NCI-H446 treated with DMSO at 0.1 percent for 48 hours (cell line): ENCODE results near the gene CENPQ.
A peak's percentile ranks its signal among the peaks of the same experiment; 100 is the strongest.

ENCODE experiments used
- DNase-seq: peaks from one replicate; lab custom pipeline; 2025; lab: John Stamatoyannopoulos, UW

CENPQ gene

GRCh38 chr6:49504666-49505065 lies 41.5 kb downstream of the CENPQ start:
- no peak for DNase-seq

- DNase-seq, result no peak
These were observed 43.5 kb downstream of the CENPQ start for GRCh38 chr6:49506569-49507111.

- no peak for DNase-seq
These were observed 46.2 kb downstream of the CENPQ start for GRCh38 chr6:49509342-49509741.

GRCh38 chr6:49513153-49513989 lies 50.2 kb downstream of the CENPQ start:
- no peak for DNase-seq

GRCh38 chr6:49514571-49515484 lies 51.7 kb downstream of the CENPQ start:
- no peak for DNase-seq

- no peak for DNase-seq
These were observed 52.4 kb downstream of the CENPQ start for GRCh38 chr6:49515485-49516146.

- no peak for DNase-seq
These were observed 53.0 kb downstream of the CENPQ start for GRCh38 chr6:49516147-49516505.

GRCh38 chr6:49517919-49518318 lies 54.7 kb downstream of the CENPQ start:
- no peak for DNase-seq

GRCh38 chr6:49519660-49520059 lies 56.5 kb downstream of the CENPQ start:
- DNase-seq, result no peak

GRCh38 chr6:49522710-49523593 lies 59.8 kb downstream of the CENPQ start:
- no peak for DNase-seq

GRCh38 chr6:49523901-49524300 lies 60.7 kb downstream of the CENPQ start:
- no peak for DNase-seq

GRCh38 chr6:49524541-49524940 lies 61.4 kb downstream of the CENPQ start:
- DNase-seq, result no peak

- no peak for DNase-seq
These were observed 63.4 kb downstream of the CENPQ start for GRCh38 chr6:49526598-49526997.

- no peak for DNase-seq
These were observed 64.2 kb downstream of the CENPQ start for GRCh38 chr6:49527320-49527719.

- no peak for DNase-seq
These were observed 65.4 kb downstream of the CENPQ start for GRCh38 chr6:49528571-49528970.

GRCh38 chr6:49530141-49530776 lies 67.1 kb downstream of the CENPQ start:
- no peak for DNase-seq

GRCh38 chr6:49531774-49532569 lies 68.8 kb downstream of the CENPQ start:
- peak; percentile 31 for DNase-seq

- DNase-seq, result no peak
These were observed 72.6 kb downstream of the CENPQ start for GRCh38 chr6:49535795-49536194.

- DNase-seq, result no peak
These were observed 75.9 kb downstream of the CENPQ start for GRCh38 chr6:49539102-49539501.

- no peak for DNase-seq
These were observed 77.4 kb downstream of the CENPQ start for GRCh38 chr6:49540614-49541013.
